ENCODE results near the gene ALDH7A1. TPM values are rescaled to one million over a fixed set of nuclear protein-coding genes. Genes with fewer than 3 reads are reported as not detected.

The ALDH7A1 gene
- total RNA-seq, 1 experiment from 2014 or later = 40.1 TPM

DNA sequence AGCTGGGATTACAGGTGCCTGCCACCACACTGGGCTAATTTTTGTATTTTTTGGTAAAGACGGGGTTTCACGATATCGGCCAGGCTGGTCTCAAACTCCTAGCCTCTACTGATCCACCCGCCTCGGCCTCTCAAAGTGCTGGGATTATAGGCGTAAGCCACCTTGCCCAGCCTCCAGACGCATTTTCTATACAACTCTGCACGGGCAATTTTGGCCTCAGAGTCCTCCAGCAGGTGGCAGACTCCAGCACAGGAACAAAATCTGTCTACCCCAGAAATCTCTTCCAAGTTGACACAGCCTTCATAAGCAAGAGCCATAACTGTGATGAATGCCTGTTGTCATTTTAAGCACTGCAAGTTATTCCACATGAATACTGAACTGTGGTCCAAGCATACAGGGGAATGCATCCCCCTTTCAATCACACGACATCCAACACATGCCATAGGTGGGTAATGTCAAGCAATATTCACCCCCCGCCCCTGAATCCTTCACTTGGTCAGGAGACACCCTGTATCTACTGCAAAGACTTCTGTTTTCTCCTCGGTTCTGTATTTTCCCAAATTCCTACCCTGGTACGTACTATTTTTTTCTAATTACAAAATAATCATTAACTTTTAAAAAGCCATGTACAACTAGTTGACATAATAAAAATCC lies 50.8 kb downstream of the ALDH7A1 start:
- no peak for DNase-seq (ENCODE audit: low read depth)
- in situ Hi-C loops (cut with HindIII; ENCODE audit: low pct_unique_long_range_greater_than_20kb, low sequenced_read_pairs) = loop anchor here (25.0 kb wide), 2 partner anchors 182 to 307 kb away; no protein-coding TSS in a partner anchor

DNA sequence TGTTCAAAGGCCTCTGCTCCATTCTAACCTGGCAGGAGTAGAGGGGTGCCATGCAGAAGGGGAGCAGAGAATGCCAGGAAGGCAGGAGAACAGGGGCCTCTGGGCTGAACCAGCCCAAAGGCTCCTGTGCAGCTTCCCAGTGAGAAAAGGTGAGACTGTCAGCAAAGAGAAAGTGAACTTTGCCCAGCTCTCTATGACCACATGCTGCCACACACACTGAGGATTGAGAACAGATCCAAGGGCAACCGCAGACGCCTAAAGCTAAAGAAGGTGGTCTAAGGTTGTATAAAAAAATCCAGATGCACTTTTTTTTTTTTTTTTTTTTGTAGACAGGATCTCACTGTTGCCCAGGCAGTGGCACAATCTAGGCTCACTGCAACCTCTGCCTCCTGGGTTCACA lies 51.4 kb downstream of the ALDH7A1 start:
- in situ Hi-C loops (cut with HindIII; ENCODE audit: low pct_unique_long_range_greater_than_20kb, low sequenced_read_pairs) = loop anchor here (25.0 kb wide), 2 partner anchors 181 to 306 kb away; no protein-coding TSS in a partner anchor
- DNase-seq (ENCODE audit: low read depth) = no peak

DNA sequence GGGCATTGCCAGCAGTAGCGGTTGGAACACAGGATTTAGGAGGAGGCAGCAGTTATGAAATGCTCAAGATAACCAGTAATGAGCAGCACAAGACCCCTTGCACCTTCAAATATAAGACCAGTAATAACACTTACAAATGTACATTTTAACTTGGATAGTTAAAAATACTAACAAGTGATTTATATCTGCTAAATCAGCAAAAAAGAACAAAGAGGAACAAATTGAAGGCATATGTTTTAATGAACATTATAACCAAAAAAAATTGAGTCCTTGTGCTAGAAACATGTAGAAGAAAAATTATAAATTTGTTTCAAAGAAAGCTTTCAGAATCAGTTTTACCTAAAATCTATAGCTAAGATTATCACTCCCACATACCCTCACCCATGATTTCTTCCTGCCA lies 52.0 kb downstream of the ALDH7A1 start:
- DNase-seq (ENCODE audit: low read depth) = no peak
- in situ Hi-C loops (cut with HindIII; ENCODE audit: low pct_unique_long_range_greater_than_20kb, low sequenced_read_pairs) = loop anchor here (25.0 kb wide), 2 partner anchors 181 to 306 kb away; no protein-coding TSS in a partner anchor

DNA sequence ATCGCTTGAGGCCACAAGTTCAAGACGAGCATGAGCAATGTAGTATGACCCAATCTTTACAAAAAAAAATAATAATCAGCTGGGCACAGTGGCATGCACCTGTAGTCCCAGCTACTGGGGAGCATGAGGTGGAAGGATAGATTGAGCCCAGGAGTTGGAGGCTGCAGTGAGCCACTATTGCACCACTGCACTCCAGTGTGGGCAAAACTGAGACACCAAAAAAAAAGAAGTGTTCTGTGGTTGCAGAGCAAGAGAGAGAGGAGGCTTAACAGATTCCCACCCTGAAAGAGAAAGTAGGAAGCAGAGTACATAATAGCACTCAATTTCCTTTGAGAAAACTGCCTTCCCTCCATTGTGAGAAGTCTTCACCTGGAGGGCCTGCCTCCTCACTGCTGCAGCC lies 52.6 kb downstream of the ALDH7A1 start:
- in situ Hi-C loops (cut with HindIII; ENCODE audit: low pct_unique_long_range_greater_than_20kb, low sequenced_read_pairs) = loop anchor here (25.0 kb wide), 2 partner anchors 180 to 305 kb away; no protein-coding TSS in a partner anchor
- DNase-seq (ENCODE audit: low read depth) = no peak

DNA sequence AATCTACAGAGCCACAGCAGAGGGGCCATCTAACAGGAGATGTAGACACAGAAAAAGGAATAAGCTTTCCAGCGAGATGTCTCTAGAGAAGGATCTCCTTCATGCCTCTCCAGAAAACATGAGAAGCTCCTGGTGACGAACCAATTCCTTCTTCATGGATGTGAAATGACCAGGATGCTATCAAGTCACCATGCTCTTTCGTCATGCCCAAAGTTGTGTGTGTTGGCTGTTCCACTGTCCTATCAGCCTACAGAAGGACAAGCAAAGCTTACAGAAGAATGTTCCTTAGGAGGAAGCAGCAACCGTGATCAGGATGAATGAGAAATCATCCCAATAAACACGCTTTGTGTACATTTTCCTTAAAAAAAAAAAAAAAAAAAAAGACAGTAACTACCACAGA lies 54.4 kb downstream of the ALDH7A1 start:
- in situ Hi-C loops (cut with HindIII; ENCODE audit: low pct_unique_long_range_greater_than_20kb, low sequenced_read_pairs) = loop anchor here (25.0 kb wide), 2 partner anchors 178 to 303 kb away; no protein-coding TSS in a partner anchor

DNA sequence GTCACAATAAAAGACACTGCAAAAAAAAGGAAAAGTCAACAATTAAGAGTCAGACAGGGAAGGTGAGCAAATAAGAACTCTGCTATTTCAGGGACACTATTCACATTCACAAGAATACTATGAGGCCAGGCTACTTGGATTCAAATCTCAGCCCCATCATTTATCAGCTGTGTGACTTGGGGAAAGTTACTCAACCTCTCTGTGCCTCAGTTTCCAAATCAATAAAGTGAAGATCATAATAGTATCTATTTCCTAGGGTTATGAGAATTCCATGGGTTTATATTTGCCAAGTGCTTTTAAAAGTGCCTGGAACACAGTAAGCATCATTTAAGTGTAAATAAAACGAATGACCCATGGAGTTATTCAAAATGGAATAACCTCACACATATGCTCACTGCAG lies 56.4 kb downstream of the ALDH7A1 start:
- in situ Hi-C loops (cut with HindIII; ENCODE audit: low pct_unique_long_range_greater_than_20kb, low sequenced_read_pairs) = loop anchor here (25.0 kb wide), 2 partner anchors 176 to 301 kb away; no protein-coding TSS in a partner anchor
- no peak for DNase-seq (ENCODE audit: low read depth)

More for the DNA sequence above, 54.4 kb downstream of the ALDH7A1 start:
- DNase-seq (ENCODE audit: low read depth) = no peak

DNA sequence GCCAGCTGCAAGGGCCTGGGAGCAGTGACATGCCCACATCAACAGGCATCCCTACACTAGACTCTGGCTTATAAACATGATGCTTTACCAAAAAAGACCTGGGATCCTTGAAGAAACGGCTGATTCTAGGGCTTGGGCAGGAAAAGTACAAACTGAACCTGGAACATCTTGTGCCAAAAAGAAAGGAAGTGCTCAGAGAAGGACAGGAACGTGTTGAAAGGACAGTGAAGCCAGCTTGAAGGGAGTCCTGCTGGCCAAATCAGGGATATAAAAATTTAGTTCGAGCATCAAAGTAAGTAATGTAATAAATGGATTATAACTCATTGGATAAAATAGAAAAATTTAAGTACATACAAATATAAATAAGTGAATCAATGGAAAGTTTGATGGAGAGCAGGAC lies 58.1 kb downstream of the ALDH7A1 start:
- in situ Hi-C loops (cut with HindIII; ENCODE audit: low pct_unique_long_range_greater_than_20kb, low sequenced_read_pairs) = loop anchor here (25.0 kb wide), 2 partner anchors 175 to 300 kb away; no protein-coding TSS in a partner anchor
- DNase-seq (ENCODE audit: low read depth) = no peak

DNA sequence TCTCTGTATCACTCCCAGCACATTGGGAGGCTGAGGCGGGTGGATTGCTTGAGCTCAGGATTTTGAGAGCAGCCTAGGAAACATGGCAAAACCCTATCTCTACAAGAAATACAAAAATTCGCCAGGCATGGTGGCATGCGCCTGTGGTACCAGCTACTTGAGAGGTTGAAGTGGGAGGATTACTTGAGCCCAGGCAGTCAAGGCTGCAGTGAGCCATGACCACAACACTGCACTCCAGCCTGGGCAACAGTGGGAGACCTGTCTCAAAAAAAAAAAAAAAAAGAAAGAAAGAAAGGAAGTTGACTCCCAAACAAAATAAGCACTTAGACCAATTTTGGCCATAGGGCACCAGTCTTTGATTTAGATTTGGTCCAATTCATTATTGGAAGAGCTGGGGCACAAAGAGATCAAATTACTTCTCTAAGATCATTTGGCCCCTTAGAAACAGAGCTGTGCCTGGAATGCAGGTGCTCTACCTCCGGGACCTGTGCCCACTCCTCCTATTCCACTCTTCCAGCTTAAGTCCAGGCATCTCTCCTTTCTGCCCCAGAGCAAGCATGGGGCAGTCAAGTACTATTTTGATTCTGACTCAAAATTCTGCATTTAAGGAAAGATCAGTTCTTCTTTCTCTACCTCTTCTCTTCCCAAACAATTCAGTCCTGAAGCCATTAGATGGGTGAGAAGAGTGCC lies 59.0 kb downstream of the ALDH7A1 start:
- no peak for DNase-seq (ENCODE audit: low read depth)
- in situ Hi-C loops (cut with HindIII; ENCODE audit: low pct_unique_long_range_greater_than_20kb, low sequenced_read_pairs) = loop anchor here (25.0 kb wide), 2 partner anchors 174 to 299 kb away; no protein-coding TSS in a partner anchor

DNA sequence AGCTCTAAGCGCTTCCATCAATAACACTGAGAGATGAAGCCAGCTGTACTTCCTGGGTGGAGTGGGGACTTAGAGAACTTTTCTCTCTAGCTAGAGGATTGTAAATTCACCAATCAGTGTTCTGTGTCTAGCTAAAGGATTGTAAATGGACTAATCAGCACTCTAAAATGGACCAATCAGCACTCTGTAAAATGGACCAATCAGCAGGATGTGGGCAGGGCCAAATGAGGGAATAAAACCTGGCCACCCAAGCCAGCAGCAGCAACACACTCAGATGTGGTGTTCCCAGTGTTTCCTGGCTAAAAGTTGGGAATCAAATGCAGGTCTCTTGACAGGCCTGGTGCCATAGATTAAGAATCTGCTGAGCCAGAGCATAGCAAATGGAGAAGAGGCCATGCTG lies 60.5 kb downstream of the ALDH7A1 start:
- DNase-seq (ENCODE audit: low read depth) = no peak
- in situ Hi-C loops (cut with HindIII; ENCODE audit: low pct_unique_long_range_greater_than_20kb, low sequenced_read_pairs) = loop anchor here (25.0 kb wide), 2 partner anchors 172 to 297 kb away; no protein-coding TSS in a partner anchor

DNA sequence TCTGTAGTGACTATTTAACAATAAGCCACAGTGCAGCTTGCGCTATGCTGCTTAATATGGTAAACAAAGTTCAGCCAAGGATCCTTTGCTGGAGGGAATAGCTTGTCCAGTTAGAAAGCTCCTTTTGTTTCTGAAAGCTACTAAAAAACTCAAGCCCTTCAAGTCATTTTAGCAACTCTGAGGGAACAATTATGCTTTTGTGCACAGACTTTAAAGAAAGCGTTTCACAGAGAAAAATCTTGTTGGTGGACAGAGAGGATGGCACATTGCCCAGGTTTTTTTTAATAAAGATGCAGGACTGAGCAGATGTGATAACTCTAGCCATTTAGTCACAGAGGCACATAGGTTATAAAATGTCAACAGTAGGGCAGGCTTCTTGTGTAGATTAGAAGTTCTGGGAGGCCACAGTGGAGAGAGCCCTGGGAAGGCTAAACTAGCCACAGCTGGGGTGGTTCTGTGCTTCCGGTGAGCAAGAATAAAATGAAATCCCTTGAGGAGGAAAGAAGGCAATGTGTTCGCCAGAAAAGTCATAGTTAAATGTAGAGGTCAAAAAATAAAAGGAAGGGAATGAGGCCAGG lies 63.4 kb downstream of the ALDH7A1 start:
- in situ Hi-C loops (cut with HindIII; ENCODE audit: low pct_unique_long_range_greater_than_20kb, low sequenced_read_pairs) = loop anchor here (25.0 kb wide), 2 partner anchors 169 to 294 kb away; no protein-coding TSS in a partner anchor
- no peak for DNase-seq (ENCODE audit: low read depth)

DNA sequence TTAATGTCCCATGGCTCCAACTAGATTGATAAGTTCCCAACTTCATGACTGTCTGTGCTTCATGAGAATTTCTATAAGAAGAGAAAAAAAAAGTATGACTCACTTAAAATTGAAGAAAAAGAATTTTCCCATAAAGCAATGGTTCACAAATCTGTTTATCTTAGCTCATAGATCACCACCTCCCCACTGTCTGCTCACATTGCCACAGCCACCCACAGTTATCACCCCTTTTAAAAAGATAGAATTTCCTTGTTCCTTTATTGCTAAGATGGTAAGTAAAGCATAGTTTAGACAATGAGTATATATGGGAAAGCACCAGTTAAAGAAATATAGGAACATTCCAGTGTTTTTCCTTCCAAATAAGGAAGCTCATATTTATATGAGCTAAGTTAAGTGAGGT lies 67.1 kb downstream of the ALDH7A1 start:
- DNase-seq (ENCODE audit: low read depth) = no peak
- in situ Hi-C loops (cut with HindIII; ENCODE audit: low pct_unique_long_range_greater_than_20kb, low sequenced_read_pairs) = loop anchor here (25.0 kb wide), 2 partner anchors 166 to 291 kb away; no protein-coding TSS in a partner anchor

DNA sequence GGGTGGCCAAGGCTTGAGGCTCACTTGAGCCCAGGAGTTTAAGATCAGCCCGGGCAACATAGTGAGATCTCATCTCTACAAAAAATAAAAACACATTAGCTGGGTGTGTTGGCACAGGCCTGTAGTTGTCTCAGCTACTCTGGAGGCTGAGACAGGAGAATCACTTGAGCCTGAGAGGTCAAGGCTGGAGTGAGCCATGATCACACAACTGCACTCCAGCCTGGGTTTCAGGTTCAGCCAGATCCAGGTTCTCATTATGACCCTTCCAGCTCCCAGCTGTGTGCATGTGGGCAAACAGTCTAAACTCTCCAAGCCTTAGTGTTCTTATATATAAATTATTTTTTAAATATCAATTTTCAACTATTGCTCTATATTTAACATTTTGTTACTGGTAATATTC lies 67.9 kb downstream of the ALDH7A1 start:
- no peak for DNase-seq (ENCODE audit: low read depth)
- in situ Hi-C loops (cut with HindIII; ENCODE audit: low pct_unique_long_range_greater_than_20kb, low sequenced_read_pairs) = loop anchor here (25.0 kb wide), 2 partner anchors 165 to 290 kb away; no protein-coding TSS in a partner anchor

DNA sequence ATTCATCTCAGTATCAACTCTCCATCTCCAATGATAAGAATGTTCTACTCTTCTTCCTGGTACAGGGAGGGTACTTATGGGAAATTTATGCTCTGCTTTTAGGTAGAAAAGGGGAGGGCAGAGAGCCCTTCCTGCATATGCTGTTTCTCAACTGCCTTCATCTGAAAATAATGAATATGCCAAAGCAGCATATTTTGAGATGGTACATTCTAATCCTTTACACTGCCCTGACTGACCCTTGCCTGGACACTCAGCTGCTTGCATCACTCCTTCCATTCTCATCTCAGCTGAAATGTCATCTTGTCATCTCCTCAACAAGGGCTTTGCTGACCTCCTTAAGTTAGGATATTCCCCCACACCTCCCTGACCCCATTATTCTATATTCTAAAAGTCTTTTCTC lies 68.5 kb downstream of the ALDH7A1 start:
- DNase-seq (ENCODE audit: low read depth) = no peak
- in situ Hi-C loops (cut with HindIII; ENCODE audit: low pct_unique_long_range_greater_than_20kb, low sequenced_read_pairs) = loop anchor here (25.0 kb wide), 2 partner anchors 164 to 289 kb away; no protein-coding TSS in a partner anchor

DNA sequence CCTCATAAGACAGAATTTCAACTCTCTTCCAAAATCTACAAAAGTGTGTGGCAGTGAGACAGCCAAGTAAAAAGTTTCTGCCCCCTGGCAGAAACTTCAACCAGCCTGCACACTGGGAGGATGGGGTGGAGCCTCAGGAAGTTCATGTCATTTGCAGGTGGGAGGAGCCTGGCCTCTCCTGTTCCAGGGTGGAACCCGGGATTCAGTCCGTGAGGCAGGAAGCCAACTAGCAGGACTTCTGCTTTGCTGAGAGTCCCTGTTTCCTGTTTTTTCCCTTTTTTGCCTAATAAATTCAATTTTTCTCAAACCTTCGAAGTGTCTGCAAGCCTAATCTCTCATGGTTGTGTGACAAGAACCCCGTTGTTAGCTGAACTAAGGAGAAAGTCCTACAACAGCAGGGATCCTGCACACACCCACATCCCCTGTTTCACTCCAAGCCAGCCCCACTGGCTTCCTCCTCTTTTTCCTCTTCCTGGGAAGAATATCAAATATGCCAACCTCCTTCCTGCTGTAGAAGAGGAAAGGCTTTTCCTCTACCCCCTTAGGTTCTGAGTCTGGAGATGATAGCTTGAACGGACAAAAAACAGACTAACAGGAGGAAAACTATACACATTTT lies 69.3 kb downstream of the ALDH7A1 start:
- no peak for DNase-seq (ENCODE audit: low read depth)
- in situ Hi-C loops (cut with HindIII; ENCODE audit: low pct_unique_long_range_greater_than_20kb, low sequenced_read_pairs) = loop anchor here (25.0 kb wide), 2 partner anchors 163 to 288 kb away; no protein-coding TSS in a partner anchor

DNA sequence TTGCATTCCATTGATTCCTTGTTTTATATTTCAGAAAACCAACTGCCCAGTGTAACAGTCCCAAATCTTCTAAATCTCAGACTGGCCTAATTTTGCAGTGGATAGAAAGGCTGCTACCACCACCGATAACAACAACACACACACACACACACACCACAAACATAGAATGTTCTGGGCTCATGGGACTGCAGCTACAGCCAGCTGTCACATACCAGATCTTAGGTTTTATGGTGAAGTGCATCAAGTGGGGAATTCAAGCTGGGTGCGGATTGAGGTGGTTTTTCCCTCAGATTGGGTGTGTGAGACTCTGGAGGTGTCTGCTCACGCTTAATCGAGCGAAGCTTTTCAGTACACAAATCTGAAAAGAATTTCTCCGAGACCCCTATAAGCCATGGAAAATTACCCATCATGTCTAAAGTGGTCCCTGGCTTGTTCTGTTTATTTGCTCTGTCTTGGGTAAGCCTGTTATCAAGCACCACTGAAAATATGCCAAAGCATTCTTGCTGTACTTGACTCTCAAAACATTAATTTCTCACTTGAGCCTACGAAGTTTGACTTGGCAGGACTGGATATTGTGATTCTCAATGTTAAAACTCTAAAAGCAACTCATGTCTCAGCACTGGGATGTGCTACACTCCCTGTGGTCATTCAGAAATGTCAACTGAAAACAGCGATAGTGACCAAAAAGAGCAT lies 71.1 kb downstream of the ALDH7A1 start:
- in situ Hi-C loops (cut with HindIII; ENCODE audit: low pct_unique_long_range_greater_than_20kb, low sequenced_read_pairs) = no loop called here
- DNase-seq (ENCODE audit: low read depth) = no peak

DNA sequence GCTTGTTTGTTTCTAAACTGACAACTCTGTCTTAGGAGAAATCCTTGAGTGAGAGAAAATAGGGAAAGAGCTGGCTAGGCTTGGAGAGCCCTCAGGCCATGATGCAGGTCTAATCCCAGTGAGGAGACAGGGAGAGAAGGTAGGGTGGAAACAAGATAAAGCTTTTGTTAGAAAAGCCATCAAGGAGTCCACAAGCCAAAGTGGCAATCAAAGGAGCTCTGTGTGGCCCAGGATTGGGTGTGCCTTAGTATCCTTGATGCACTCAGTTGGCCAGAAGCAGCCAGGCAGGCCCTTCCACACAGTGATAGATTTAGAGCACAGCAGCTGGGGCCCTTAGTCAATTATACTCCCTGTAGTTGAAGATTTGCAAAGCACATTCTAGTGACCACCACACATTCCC lies 73.9 kb downstream of the ALDH7A1 start:
- no peak for DNase-seq (ENCODE audit: low read depth)
- in situ Hi-C loops (cut with HindIII; ENCODE audit: low pct_unique_long_range_greater_than_20kb, low sequenced_read_pairs) = no loop called here

DNA sequence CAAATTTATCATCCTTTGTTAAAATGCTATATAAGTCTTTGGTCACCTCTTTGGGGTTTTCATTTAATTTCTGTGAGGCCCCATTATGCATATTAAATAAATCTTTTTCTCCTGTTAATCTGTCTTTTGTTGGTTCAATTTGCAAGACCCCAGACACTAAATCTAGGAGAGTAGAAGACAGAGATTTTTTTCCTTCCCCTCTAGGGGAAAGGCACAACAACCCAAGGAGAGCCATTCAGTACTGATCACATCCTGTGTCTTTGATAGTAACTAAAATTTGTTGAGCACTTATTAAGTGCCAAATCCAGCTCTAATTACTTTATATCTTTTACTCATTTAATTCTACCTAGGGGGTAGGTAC lies 74.4 kb downstream of the ALDH7A1 start:
- in situ Hi-C loops (cut with HindIII; ENCODE audit: low pct_unique_long_range_greater_than_20kb, low sequenced_read_pairs) = no loop called here
- no peak for DNase-seq (ENCODE audit: low read depth)

Measured in Caki2 (cell line).